Endodermal cell (in vitro differentiated cells): ENCODE data around the gene CYTH3. TPM values are rescaled to one million over a fixed set of nuclear protein-coding genes. Genes with fewer than 3 reads are reported as not detected.
A peak's percentile ranks its signal among the peaks of the same experiment; 100 is the strongest.

Source experiments
- DNase-seq: peaks from one replicate; pipeline ENCODE4 v3.0.0-alpha.2; 2017
- H3K27ac ChIP-seq: 2 replicates; pipeline ENCODE4 v1.5.1; 2013; ENCODE audit warnings: mild to moderate bottlenecking, low read depth, low read length, moderate library complexity
- H3K27me3 ChIP-seq: 2 replicates; pipeline ENCODE4 v1.6.1; 2013; ENCODE audit warnings: mild to moderate bottlenecking, low read length, moderate library complexity; ENCODE audit not compliant: insufficient read depth, control insufficient read depth, poor library complexity, severe bottlenecking
- H3K36me3 ChIP-seq: 2 replicates; pipeline ENCODE4 v1.7.0; 2013; ENCODE audit warnings: mild to moderate bottlenecking, low read length, moderate library complexity; ENCODE audit not compliant: control insufficient read depth, insufficient read depth
- H3K4me1 ChIP-seq: one replicate; pipeline ENCODE4 v1.7.0; 2013; ENCODE audit warnings: low read length; ENCODE audit not compliant: control insufficient read depth, insufficient read depth
- H3K4me3 ChIP-seq: 2 replicates; pipeline ENCODE4 v1.5.1; 2013; ENCODE audit warnings: mild to moderate bottlenecking, low read length, moderate library complexity
- H3K9ac ChIP-seq: 2 replicates; pipeline ENCODE4 v1.6.1; 2013; ENCODE audit warnings: mild to moderate bottlenecking, low read length, moderate library complexity; ENCODE audit not compliant: poor library complexity, severe bottlenecking; ENCODE audit errors: extremely low read depth
- H3K9me3 ChIP-seq: 2 replicates; pipeline ENCODE4 v1.6.1; 2013; ENCODE audit warnings: mild to moderate bottlenecking, low read length, moderate library complexity; ENCODE audit not compliant: control insufficient read depth
- H3K27ac Mint-ChIP-seq: 2 replicates; pipeline ENCODE4 v1.8.0; 2020; ENCODE audit warnings: mixed read lengths
- H3K27me3 Mint-ChIP-seq: 2 replicates; pipeline ENCODE4 v1.8.0; 2021; ENCODE audit warnings: mild to moderate bottlenecking, mixed read lengths; ENCODE audit not compliant: insufficient read depth
- H3K36me3 Mint-ChIP-seq: 2 replicates; pipeline ENCODE4 v1.8.0; 2020; ENCODE audit warnings: low read depth, mixed read lengths
- H3K4me1 Mint-ChIP-seq: 2 replicates; pipeline ENCODE4 v1.8.0; 2020; ENCODE audit warnings: mixed read lengths
- H3K4me3 Mint-ChIP-seq: 2 replicates; pipeline ENCODE4 v1.8.0; 2020; ENCODE audit warnings: mild to moderate bottlenecking, moderate library complexity, mixed read lengths
- H3K9me3 Mint-ChIP-seq: 2 replicates; pipeline ENCODE4 v1.8.0; 2020; ENCODE audit warnings: mild to moderate bottlenecking, mixed read lengths
- WGBS, 2 experiments: methylation state at CpG; one replicate each; pipeline versions ENCODE4 v1.1.5 to v1.1.7; 2013; ENCODE audit warnings: missing lambda C conversion rate in 2 of 2, mixed read lengths in 1 of 2; ENCODE audit not compliant: insufficient coverage in 1 of 2, insufficient read length in 1 of 2; 5-methylcytosine and 5-hydroxymethylcytosine counted together
- total RNA-seq, 2 donors: library from RNA; stranded (reverse); fragmentation: NEBNext Ultra II Directional in 1 of 2; extraction: Animal tissue kit (Norgen Biotek cat#: 25700) in 1 of 2; gene quantifications; 2 replicates in 1 of 2; 3 replicates in 1 of 2; pipeline ENCODE4 v1.2.1, GENCODE V29; 2021
- TF ChIP-seq, protein P1 (sequence below): fragments of 200-600 bp; sonication (generic); conservative IDR thresholded peaks from 2 replicates; pipeline ENCODE4 v1.5.0; 2021; ENCODE audit warnings: antibody characterized with exemption, mild to moderate bottlenecking

The CYTH3 gene
- total RNA-seq, 2 donors from 2014 or later, result 10.6 to 10.8 TPM

GRCh38 chr7:6200971-6201370, 71.5 kb downstream of the CYTH3 start:
- no peak for DNase-seq
- WGBS, 2 experiments, result 85 to 95% methylated on average over 8 to 11 of the region's 11 CpGs
- H3K36me3 Mint-ChIP-seq, result peaks cover 2% of the 10 kb centered on the region
- no peaks in the 10 kb centered on the region for H3K9me3 Mint-ChIP-seq
- H3K27ac ChIP-seq, result no peak overlapping the region
- no peak overlapping the region for H3K9ac ChIP-seq
- H3K4me3 ChIP-seq, result no peak overlapping the region
- no peaks in the 10 kb centered on the region for H3K27me3 Mint-ChIP-seq
- H3K36me3 ChIP-seq, result no peaks in the 10 kb centered on the region
- TF ChIP-seq, protein P1, sequence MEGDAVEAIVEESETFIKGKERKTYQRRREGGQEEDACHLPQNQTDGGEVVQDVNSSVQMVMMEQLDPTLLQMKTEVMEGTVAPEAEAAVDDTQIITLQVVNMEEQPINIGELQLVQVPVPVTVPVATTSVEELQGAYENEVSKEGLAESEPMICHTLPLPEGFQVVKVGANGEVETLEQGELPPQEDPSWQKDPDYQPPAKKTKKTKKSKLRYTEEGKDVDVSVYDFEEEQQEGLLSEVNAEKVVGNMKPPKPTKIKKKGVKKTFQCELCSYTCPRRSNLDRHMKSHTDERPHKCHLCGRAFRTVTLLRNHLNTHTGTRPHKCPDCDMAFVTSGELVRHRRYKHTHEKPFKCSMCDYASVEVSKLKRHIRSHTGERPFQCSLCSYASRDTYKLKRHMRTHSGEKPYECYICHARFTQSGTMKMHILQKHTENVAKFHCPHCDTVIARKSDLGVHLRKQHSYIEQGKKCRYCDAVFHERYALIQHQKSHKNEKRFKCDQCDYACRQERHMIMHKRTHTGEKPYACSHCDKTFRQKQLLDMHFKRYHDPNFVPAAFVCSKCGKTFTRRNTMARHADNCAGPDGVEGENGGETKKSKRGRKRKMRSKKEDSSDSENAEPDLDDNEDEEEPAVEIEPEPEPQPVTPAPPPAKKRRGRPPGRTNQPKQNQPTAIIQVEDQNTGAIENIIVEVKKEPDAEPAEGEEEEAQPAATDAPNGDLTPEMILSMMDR, result no peak
- no peak overlapping the region for H3K27ac Mint-ChIP-seq
- no peaks in the 10 kb centered on the region for H3K4me1 ChIP-seq
- peaks cover 14% of the 10 kb centered on the region for H3K4me1 Mint-ChIP-seq
- H3K27me3 ChIP-seq, result no peaks in the 10 kb centered on the region
- no peak overlapping the region for H3K4me3 Mint-ChIP-seq
- no peaks in the 10 kb centered on the region for H3K9me3 ChIP-seq

DNA sequence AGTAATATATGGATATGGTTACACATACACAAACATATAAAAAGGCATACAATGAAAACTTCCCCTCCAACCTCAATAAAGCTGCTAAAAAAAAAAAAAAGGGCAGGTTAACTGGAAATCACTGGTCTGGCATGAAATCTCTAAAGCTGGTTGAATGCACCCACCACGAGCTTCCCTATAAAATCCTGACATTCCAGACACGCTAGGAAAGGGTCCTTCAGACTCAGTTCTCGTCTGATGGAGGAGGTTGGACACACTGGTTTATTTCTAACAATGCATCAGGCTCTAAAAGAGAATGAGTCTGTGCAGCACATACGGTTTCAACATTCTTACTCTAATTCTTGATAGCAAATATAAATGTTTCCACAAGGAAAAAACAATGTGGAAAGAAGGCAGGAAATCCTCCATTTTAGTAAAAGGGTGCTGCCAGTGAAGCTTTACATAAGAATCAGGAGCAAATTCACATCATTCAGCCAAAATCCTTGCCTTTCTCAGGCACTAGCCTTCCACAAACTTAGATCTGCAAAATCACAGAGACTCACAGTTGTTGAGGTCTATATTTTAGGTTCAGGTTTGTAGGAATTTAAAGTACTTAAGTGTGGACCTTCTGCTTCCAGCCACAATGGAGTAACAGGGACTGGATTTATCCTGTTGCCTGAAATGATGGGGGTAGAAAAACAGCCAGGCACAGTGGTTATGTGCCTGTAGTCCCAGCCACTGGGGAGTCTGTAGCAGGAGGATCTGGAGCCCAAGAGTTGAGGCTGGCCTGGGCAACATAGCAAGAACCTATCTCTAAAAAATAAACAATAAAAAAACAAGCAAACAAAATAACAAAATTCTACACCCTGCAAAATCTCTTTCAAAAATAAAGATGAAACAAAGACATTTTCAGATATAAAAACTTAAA, 73.5 kb downstream of the CYTH3 start:
- Mint-ChIP-seq H3K4me1 (peaks cover 14% of the 10 kb centered on the region), H3K9me3 (no peaks in the 10 kb centered on the region), H3K27me3 (no peaks in the 10 kb centered on the region), H3K4me3 (no peak overlapping the region), H3K27ac (peak overlapping the region; percentile 71), H3K36me3 (peaks cover 2% of the 10 kb centered on the region)
- DNase-seq, result no peak
- Histone ChIP-seq H3K9me3 (no peaks in the 10 kb centered on the region), H3K4me1 (no peaks in the 10 kb centered on the region), H3K27ac (no peak overlapping the region), H3K36me3 (no peaks in the 10 kb centered on the region), H3K27me3 (no peaks in the 10 kb centered on the region), H3K4me3 (no peak overlapping the region), H3K9ac (no peak overlapping the region)
- TF ChIP-seq, protein P1, result no peak
- WGBS, 2 experiments, result 84% methylated on average over 4 of the region's 4 CpGs; no CpG with 5 or more reads in 1 of the 2 experiments

DNA sequence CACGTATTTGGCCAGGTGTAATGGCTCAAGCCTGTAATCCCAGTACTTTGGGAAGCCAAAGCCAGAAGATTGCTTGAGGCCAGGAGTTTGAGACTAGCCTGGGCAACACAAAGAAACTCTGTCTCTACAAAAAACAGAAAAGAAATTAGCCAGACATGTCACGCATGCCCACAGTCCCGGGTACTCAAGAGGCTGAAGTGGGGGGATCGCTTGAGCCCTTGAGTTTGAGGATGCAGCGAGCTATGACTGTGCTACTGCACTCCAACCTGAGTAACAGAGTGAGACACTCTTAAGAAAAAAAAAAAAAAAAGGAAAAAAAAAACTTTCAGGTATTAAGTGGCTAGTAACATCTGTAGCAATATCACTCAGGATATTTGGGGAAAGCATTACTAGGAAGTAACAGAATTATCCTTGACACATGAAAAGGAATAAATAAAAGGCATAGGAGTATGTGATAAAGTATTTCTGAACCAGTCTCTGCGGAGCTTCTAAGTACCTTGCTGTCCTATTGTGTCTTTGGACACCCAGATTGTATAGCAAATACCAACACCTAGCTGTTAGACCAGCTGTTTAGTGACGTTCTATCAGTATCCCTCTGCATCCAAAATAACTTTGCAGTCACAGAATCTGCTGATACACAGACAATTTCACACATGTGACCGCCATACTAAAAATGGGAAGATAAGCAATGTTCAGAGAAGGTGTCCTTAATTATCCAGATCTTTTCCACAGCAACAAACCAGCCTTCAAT, 74.4 kb downstream of the CYTH3 start:
- Histone ChIP-seq H3K9me3 (no peaks in the 10 kb centered on the region), H3K36me3 (no peaks in the 10 kb centered on the region), H3K4me1 (no peaks in the 10 kb centered on the region), H3K27ac (no peak overlapping the region), H3K4me3 (no peak overlapping the region), H3K27me3 (no peaks in the 10 kb centered on the region), H3K9ac (no peak overlapping the region)
- H3K36me3 Mint-ChIP-seq, result peaks cover 2% of the 10 kb centered on the region
- 92% methylated on average over 5 to 8 of the region's 8 CpGs for WGBS, 2 experiments
- no peaks in the 10 kb centered on the region for H3K27me3 Mint-ChIP-seq
- TF ChIP-seq, protein P1, result no peak
- no peaks in the 10 kb centered on the region for H3K9me3 Mint-ChIP-seq
- peaks cover 14% of the 10 kb centered on the region for H3K4me1 Mint-ChIP-seq
- no peak overlapping the region for H3K4me3 Mint-ChIP-seq
- no peak for DNase-seq
- H3K27ac Mint-ChIP-seq, result no peak overlapping the region
